HG02938 (cell line): ENCODE results near the gene SGSM2.

Experiments used
- ATAC-seq: cut with Tn5 transposase; IDR thresholded peaks from one replicate; pipeline ENCODE4 v1.9.1; 2021; ENCODE audit warnings: mild to moderate bottlenecking, moderate library complexity; ENCODE audit not compliant: unreplicated experiment

The SGSM2 gene

GRCh38 chr17:2366747-2367494 lies 29.6 kb downstream of the SGSM2 start:
- ATAC-seq: no peak

GRCh38 chr17:2368359-2368758 lies 31.1 kb downstream of the SGSM2 start:
- no peak for ATAC-seq

GRCh38 chr17:2369039-2369438 lies 31.7 kb downstream of the SGSM2 start:
- ATAC-seq: no peak

- no peak for ATAC-seq
These were observed 32.4 kb downstream of the SGSM2 start for GRCh38 chr17:2369551-2370210.

- ATAC-seq: no peak
These were observed 32.9 kb downstream of the SGSM2 start for GRCh38 chr17:2370211-2370589.

- ATAC-seq: no peak
These were observed 34.2 kb downstream of the SGSM2 start for GRCh38 chr17:2371183-2372130.

GRCh38 chr17:2372180-2372579 lies 34.9 kb downstream of the SGSM2 start:
- no peak for ATAC-seq

- no peak for ATAC-seq
These were observed 35.4 kb downstream of the SGSM2 start for GRCh38 chr17:2372681-2373080.

GRCh38 chr17:2373179-2373578 lies 35.9 kb downstream of the SGSM2 start:
- no peak for ATAC-seq

GRCh38 chr17:2374549-2375285 lies 37.4 kb downstream of the SGSM2 start:
- ATAC-seq: no peak

- ATAC-seq: no peak
These were observed 38.1 kb downstream of the SGSM2 start for GRCh38 chr17:2375406-2375805.

GRCh38 chr17:2376107-2376506 lies 38.8 kb downstream of the SGSM2 start:
- no peak for ATAC-seq

GRCh38 chr17:2377659-2378058 lies 40.4 kb downstream of the SGSM2 start:
- ATAC-seq: no peak

GRCh38 chr17:2378905-2379304 lies 41.6 kb downstream of the SGSM2 start:
- ATAC-seq: no peak

GRCh38 chr17:2379489-2380225 lies 42.4 kb downstream of the SGSM2 start:
- ATAC-seq: no peak

- no peak for ATAC-seq
These were observed 43.1 kb downstream of the SGSM2 start for GRCh38 chr17:2380226-2380922.

- ATAC-seq: no peak
These were observed 43.8 kb downstream of the SGSM2 start for GRCh38 chr17:2380950-2381649.

GRCh38 chr17:2383628-2384167 lies 46.4 kb downstream of the SGSM2 start:
- no peak for ATAC-seq
